PC-9 (cell line): ENCODE results near the gene GID8. TPM values are rescaled to one million over a fixed set of nuclear protein-coding genes. Genes with fewer than 3 reads are reported as not detected.

ENCODE experiments used
- BruUV-seq: library from RNA; stranded (reverse); fragments of 400-500 nt; replicated peaks from 2 replicates; lab custom pipeline; 2021; lab: Mats Ljungman, UMichigan
- CTCF ChIA-PET: fragments of 300-600 bp; sonication (Branson Sonifier 250); formaldehyde crosslinking; loops from one replicate; lab custom pipeline; 2022; ENCODE audit warnings: antibody characterized with exemption; lab: Charles Lee
- POLR2A ChIA-PET: fragments of 300-600 bp; sonication (Branson Sonifier 250); formaldehyde crosslinking; loops from one replicate; lab custom pipeline; 2022; ENCODE audit warnings: antibody characterized with exemption; ENCODE audit not compliant: unreplicated experiment; lab: Charles Lee
- DNase-seq, 2 experiments: peaks; one replicate each; pipeline versions ENCODE4 v3.0.0 to v3.0.0-alpha.2; 2015 to 2022; ENCODE audit warnings: mixed read lengths in 1 of 2
- H2AFZ ChIP-seq: fragments of 200-600 bp; sonication (generic); 2 replicates; pipeline ENCODE4 v1.8.1; 2017; ENCODE audit warnings: antibody characterized with exemption
- H3F3A ChIP-seq: fragments of 200-600 bp; sonication (generic); 2 replicates; pipeline ENCODE4 v1.8.1; 2017; ENCODE audit warnings: antibody characterized with exemption, mild to moderate bottlenecking, low read depth; ENCODE audit not compliant: insufficient read depth
- H3K27ac ChIP-seq: fragments of 200-600 bp; sonication (generic); 2 replicates; pipeline ENCODE4 v1.6.1; 2016; ENCODE audit warnings: mixed run types
- H3K27me3 ChIP-seq: fragments of 200-600 bp; sonication (generic); 2 replicates; pipeline ENCODE4 v1.6.1; 2016; ENCODE audit warnings: low read depth, mixed run types; ENCODE audit not compliant: insufficient read depth
- H3K36me3 ChIP-seq: fragments of 200-600 bp; sonication (generic); 2 replicates; pipeline ENCODE4 v1.6.1; 2016; ENCODE audit warnings: low read depth, mixed run types
- H3K4me1 ChIP-seq: fragments of 200-600 bp; sonication (generic); replicated peaks from 2 replicates; pipeline ENCODE4 v1.6.1; 2016; ENCODE audit warnings: mixed run types; ENCODE audit not compliant: insufficient read depth
- H3K4me2 ChIP-seq: fragments of 200-600 bp; sonication (generic); 2 replicates; pipeline ENCODE4 v1.6.1; 2017; ENCODE audit warnings: mixed run types
- H3K4me3 ChIP-seq: fragments of 200-600 bp; sonication (generic); 2 replicates; pipeline ENCODE4 v1.6.1; 2016; ENCODE audit warnings: mixed run types
- H3K79me2 ChIP-seq: fragments of 200-600 bp; sonication (generic); 2 replicates; pipeline ENCODE4 v1.6.1; 2017; ENCODE audit warnings: low read depth, mixed run types
- H3K9me2 ChIP-seq: fragments of 200-600 bp; sonication (generic); 2 replicates; pipeline ENCODE4 v1.8.1; 2017; ENCODE audit warnings: mild to moderate bottlenecking; ENCODE audit not compliant: insufficient read depth
- H3K9me3 ChIP-seq: fragments of 200-600 bp; sonication (generic); 2 replicates; pipeline ENCODE4 v1.8.1; 2016; ENCODE audit warnings: low read depth; ENCODE audit not compliant: insufficient read depth
- H4K20me1 ChIP-seq: fragments of 200-600 bp; sonication (generic); 2 replicates; pipeline ENCODE4 v1.8.1; 2017; ENCODE audit not compliant: insufficient read depth
- CTCF ChIP-seq: fragments of 200-600 bp; sonication (generic); conservative IDR thresholded peaks from 2 replicates; pipeline ENCODE4 v1.6.1; 2017; ENCODE audit warnings: mixed run types, antibody characterized with exemption, mild to moderate bottlenecking, moderate library complexity
- EZH2 ChIP-seq: fragments of 200-600 bp; sonication (generic); IDR thresholded peaks from 2 replicates; pipeline ENCODE4 v1.8.0; 2017; ENCODE audit warnings: antibody characterized with exemption, low read depth
- intact Hi-C: fragments of 100-400 bp; cut with micrococcal nuclease; formaldehyde crosslinking; loops from one replicate; pipeline ENCODE4 v1.10.0; 2022; ENCODE audit not compliant: unreplicated experiment
- total RNA-seq: library from RNA; stranded (reverse); gene quantifications from 2 replicates; pipeline ENCODE4 v1.2.3, GENCODE V29; 2021

GID8 gene
- total RNA-seq, 1 experiment from 2014 or later, result 45.7 TPM

DNA sequence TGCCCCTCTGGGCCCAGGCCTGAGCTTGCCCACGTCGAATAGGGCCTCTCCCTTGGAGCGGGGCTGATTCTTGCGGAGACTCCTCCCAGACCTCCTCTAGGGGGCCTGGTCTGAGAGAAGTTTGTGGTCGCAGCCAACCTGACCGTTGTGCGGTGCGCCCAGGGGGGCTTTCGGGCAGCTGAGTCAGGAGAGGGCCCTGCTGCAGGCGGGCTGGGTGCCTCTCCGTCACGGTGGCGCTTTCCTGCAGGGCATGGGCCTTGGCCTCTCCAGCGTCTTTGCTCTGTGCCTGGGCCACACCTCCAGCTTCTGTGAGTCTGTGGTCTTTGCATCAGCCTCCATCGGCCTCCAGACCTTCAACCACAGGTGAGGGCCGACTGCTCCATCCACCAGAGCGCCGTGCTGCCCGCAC, 27.4 kb downstream of the GID8 start:
- Histone ChIP-seq H3K9me3 (no peaks in the 10 kb centered on the region), H3K27me3 (peaks cover 95% of the 10 kb centered on the region), H4K20me1 (peaks cover 7% of the 10 kb centered on the region), H3K27ac (no peak overlapping the region), H2AFZ (no peak overlapping the region), H3K9me2 (no peaks in the 10 kb centered on the region), H3K36me3 (no peaks in the 10 kb centered on the region), H3K79me2 (no peaks in the 10 kb centered on the region), H3K4me1 (no peaks in the 10 kb centered on the region), H3F3A (no peaks in the 10 kb centered on the region), H3K4me2 (no peak overlapping the region), H3K4me3 (no peak overlapping the region)
- ChIA-PET POLR2A (no interaction called here), CTCF (no interaction called here)
- no peak for DNase-seq
- intact Hi-C loops, result no loop called here
- BruUV-seq, result no TSS peak
- no peak for TF ChIP-seq EZH2
- TF ChIP-seq CTCF, result no peak

DNA sequence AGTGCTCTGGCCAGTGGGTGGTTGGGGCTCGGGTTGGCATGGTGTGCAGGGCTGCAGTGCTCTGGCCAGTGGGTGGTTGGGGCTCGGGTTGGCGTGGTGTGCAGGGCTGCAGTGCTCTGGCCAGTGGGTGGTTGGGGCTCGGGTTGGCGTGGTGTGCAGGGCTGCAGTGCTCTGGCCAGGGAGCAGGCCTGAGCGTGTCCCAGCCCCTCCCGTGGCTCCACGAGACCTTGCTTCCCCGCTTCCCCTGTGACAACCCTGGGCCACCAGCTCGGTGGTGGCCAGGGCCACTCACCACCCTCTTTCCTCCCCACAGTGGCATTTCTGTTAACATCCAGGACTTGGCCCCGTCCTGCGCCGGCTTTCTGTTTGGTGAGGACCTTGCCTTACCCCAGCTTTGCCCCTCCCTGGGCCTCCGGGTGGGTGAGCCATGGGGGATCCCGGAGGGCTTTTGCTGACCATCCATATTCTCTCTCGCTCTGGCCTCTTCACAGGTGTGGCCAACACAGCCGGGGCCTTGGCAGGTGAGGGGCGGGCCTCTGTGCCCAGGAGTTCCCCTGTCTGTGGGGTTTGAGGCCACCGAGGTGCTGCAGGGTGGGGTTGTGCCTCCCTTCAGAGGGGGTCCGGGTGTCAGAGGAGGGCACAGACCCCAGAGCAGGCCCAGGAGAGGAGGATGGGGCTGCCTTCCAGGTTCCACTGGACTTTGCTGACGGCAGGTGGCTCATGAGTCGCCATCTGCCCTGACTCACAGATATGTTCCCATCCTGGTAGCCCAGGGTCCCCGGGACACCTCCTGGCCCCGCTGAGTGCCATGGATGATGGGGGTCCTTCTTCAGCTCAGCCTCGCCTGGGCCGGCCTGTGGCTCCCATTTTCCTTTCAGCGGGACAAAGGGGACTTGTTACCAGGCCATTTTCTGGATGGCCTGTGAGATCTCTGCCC, 28.5 kb downstream of the GID8 start:
- DNase-seq, result no peak
- peaks cover 7% of the 10 kb centered on the region for H4K20me1 ChIP-seq
- no peaks in the 10 kb centered on the region for H3K36me3 ChIP-seq
- H3K27ac ChIP-seq, result no peak overlapping the region
- no peaks in the 10 kb centered on the region for H3K9me2 ChIP-seq
- no peaks in the 10 kb centered on the region for H3K9me3 ChIP-seq
- intact Hi-C loops, result no loop called here
- no TSS peak for BruUV-seq
- H3K79me2 ChIP-seq, result no peaks in the 10 kb centered on the region
- TF ChIP-seq CTCF (no peak), EZH2 (no peak)
- H2AFZ ChIP-seq, result no peak overlapping the region
- no peaks in the 10 kb centered on the region for H3K4me1 ChIP-seq
- peaks cover 98% of the 10 kb centered on the region for H3K27me3 ChIP-seq
- POLR2A ChIA-PET, result interaction anchor here (0.6 kb wide), 1 partner anchor 36 kb away, joined by 6 read pairs; no protein-coding TSS in a partner anchor
- no peaks in the 10 kb centered on the region for H3F3A ChIP-seq
- CTCF ChIA-PET, result interaction anchor here (0.7 kb wide), 1 partner anchor 17 kb away, joined by 9 read pairs; no protein-coding TSS in a partner anchor
- no peak overlapping the region for H3K4me3 ChIP-seq
- no peak overlapping the region for H3K4me2 ChIP-seq

DNA sequence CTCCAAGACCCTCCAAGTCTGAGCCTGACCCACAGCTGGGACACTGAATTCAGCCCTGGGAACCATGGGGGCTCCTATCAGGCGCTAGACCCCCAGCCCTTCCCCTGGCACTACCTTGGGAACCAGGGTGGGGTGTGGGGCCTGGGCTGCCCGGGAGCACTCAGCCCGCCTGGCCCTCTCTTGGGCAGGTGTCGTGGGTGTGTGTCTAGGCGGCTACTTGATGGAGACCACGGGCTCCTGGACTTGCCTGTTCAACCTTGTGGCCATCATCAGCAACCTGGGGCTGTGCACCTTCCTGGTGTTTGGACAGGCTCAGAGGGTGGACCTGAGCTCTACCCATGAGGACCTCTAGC, 29.2 kb downstream of the GID8 start:
- TF ChIP-seq CTCF (no peak), EZH2 (no peak)
- H3K4me1 ChIP-seq, result no peaks in the 10 kb centered on the region
- intact Hi-C loops, result no loop called here
- H3K9me3 ChIP-seq, result no peaks in the 10 kb centered on the region
- no peaks in the 10 kb centered on the region for H3K9me2 ChIP-seq
- H3K79me2 ChIP-seq, result no peaks in the 10 kb centered on the region
- POLR2A ChIA-PET, result interaction anchor here (0.6 kb wide), 1 partner anchor 36 kb away, joined by 6 read pairs; no protein-coding TSS in a partner anchor
- no peak overlapping the region for H3K27ac ChIP-seq
- CTCF ChIA-PET, result interaction anchor here (0.7 kb wide), 1 partner anchor 18 kb away, joined by 9 read pairs; no protein-coding TSS in a partner anchor
- H3K4me2 ChIP-seq, result no peak overlapping the region
- no peak for DNase-seq
- no peaks in the 10 kb centered on the region for H3K36me3 ChIP-seq
- no peak overlapping the region for H2AFZ ChIP-seq
- no peak overlapping the region for H3K4me3 ChIP-seq
- H4K20me1 ChIP-seq, result peaks cover 7% of the 10 kb centered on the region
- no peaks in the 10 kb centered on the region for H3F3A ChIP-seq
- H3K27me3 ChIP-seq, result peaks cover 98% of the 10 kb centered on the region
- BruUV-seq, result no TSS peak
